GM21390 (cell line): ENCODE results near the gene HGD.
"Not testable (repeated sequence)": the region's sequence is repeated elsewhere in the genome, so short reads cannot be mapped to it uniquely, and the experiment has no call there.

ENCODE experiments used
- ATAC-seq: cut with Tn5 transposase; IDR thresholded peaks from one replicate; pipeline ENCODE4 v1.9.1; 2021; ENCODE audit not compliant: unreplicated experiment

Gene HGD

GRCh38 chr3:120680193-120680894 is 1.7 kb downstream of the HGD start:
- no peak for ATAC-seq

- peak; percentile 44 for ATAC-seq
Measured at GRCh38 chr3:120678984-120679383, 3.1 kb downstream of the HGD start.

- peak; percentile 83 for ATAC-seq
Measured at GRCh38 chr3:120678331-120678947, 3.6 kb downstream of the HGD start.

- not testable (repeated sequence) for ATAC-seq
Measured at GRCh38 chr3:120677193-120677592, 4.8 kb downstream of the HGD start.

- ATAC-seq = no peak
Measured at GRCh38 chr3:120673116-120673515, 8.9 kb downstream of the HGD start.

- no peak for ATAC-seq
Measured at GRCh38 chr3:120670576-120670975, 11.5 kb downstream of the HGD start.

- no peak for ATAC-seq
Measured at GRCh38 chr3:120664926-120665325, 17.1 kb downstream of the HGD start.

- no peak for ATAC-seq
Measured at GRCh38 chr3:120661945-120662344, 20.1 kb downstream of the HGD start.

GRCh38 chr3:120661106-120661905 is 20.7 kb downstream of the HGD start:
- ATAC-seq = no peak

- no peak for ATAC-seq
Measured at GRCh38 chr3:120659834-120660233, 22.2 kb downstream of the HGD start.

GRCh38 chr3:120659285-120659684 is 22.8 kb downstream of the HGD start:
- ATAC-seq = no peak

GRCh38 chr3:120652896-120653545 is 29.0 kb downstream of the HGD start:
- ATAC-seq = no peak

- no peak for ATAC-seq
Measured at GRCh38 chr3:120652281-120652680, 29.8 kb downstream of the HGD start.

GRCh38 chr3:120650311-120650710 is 31.7 kb downstream of the HGD start:
- no peak for ATAC-seq

- peak; percentile 58 for ATAC-seq
Measured at GRCh38 chr3:120649830-120650233, 32.2 kb downstream of the HGD start.

GRCh38 chr3:120648290-120648689 is 33.7 kb downstream of the HGD start:
- ATAC-seq = no peak

GRCh38 chr3:120646771-120647432 is 35.1 kb downstream of the HGD start:
- no peak for ATAC-seq

- ATAC-seq = no peak
Measured at GRCh38 chr3:120645083-120645845, 36.8 kb downstream of the HGD start.

GRCh38 chr3:120642368-120642948 is 39.6 kb downstream of the HGD start:
- no peak for ATAC-seq
